SK-N-SH (cell line): Measurements from ENCODE around the gene AK3. TPM values are rescaled to one million over a fixed set of nuclear protein-coding genes. Genes with fewer than 3 reads are reported as not detected.

Source experiments
- CTCF ChIA-PET: fragments of 300-600, 350-600 bp; formaldehyde crosslinking; extraction: SDS; loops from one replicate; lab custom pipeline; 2021; lab: Yijun Ruan, JAX
- POLR2A ChIA-PET: fragments of 350-600 bp; sonication (Branson Sonifier 250); formaldehyde crosslinking; extraction: SDS; loops from one replicate; lab custom pipeline; 2020; ENCODE audit warnings: antibody characterized with exemption, inconsistent platforms; lab: Yijun Ruan, JAX
- DNase-seq: peaks from one replicate; pipeline ENCODE4 v3.0.0; 2012
- H2AFZ ChIP-seq: fragments of 200-600 bp; sonication (generic); 2 replicates; pipeline ENCODE4 v1.8.1; 2016; ENCODE audit warnings: antibody characterized with exemption, mild to moderate bottlenecking, low read depth
- H3F3A ChIP-seq: fragments of 200-600 bp; sonication (generic); replicated peaks from 2 replicates; pipeline ENCODE3; 2016; ENCODE audit warnings: antibody characterized with exemption, mild to moderate bottlenecking; ENCODE audit not compliant: insufficient read depth
- H3K27ac ChIP-seq, 2 experiments: fragments of 200-500 bp in 1 of 2; fragments of 200-600 bp in 1 of 2; sonication (Bioruptor generic) in 1 of 2; sonication (generic), shearing (Covaris generic) in 1 of 2; 2 replicates each; pipeline versions ENCODE4 v1.5.1 to v1.6.1; 2014 to 2016; ENCODE audit warnings: low read depth in 2 of 2, inconsistent platforms in 1 of 2, low read length in 1 of 2, mild to moderate bottlenecking in 1 of 2, mixed read lengths in 1 of 2
- H3K27me3 ChIP-seq: fragments of 200-600 bp; sonication (generic), shearing (Covaris generic); 2 replicates; pipeline ENCODE4 v1.6.1; 2016; ENCODE audit warnings: mixed run types; ENCODE audit not compliant: insufficient read depth
- H3K36me3 ChIP-seq, 2 experiments: fragments of 200-500 bp in 1 of 2; fragments of 200-600 bp in 1 of 2; sonication (Bioruptor generic) in 1 of 2; sonication (generic) in 1 of 2; replicated peaks in 1 of 2; 2 replicates each; pipeline versions ENCODE3 to v1.5.1; 2014 to 2016; ENCODE audit warnings: low read length in 1 of 2, mild to moderate bottlenecking in 1 of 2; ENCODE audit not compliant: insufficient read depth in 2 of 2, control insufficient read depth in 1 of 2
- H3K4me1 ChIP-seq, 2 experiments: fragments of 200-500 bp in 1 of 2; fragments of 200-600 bp in 1 of 2; sonication (Bioruptor generic) in 1 of 2; sonication (generic), shearing (Covaris generic) in 1 of 2; 2 replicates each; pipeline versions ENCODE4 v1.5.1 to v1.6.1; 2014 to 2016; ENCODE audit warnings: low read depth in 1 of 2, low read length in 1 of 2, mixed run types in 1 of 2; ENCODE audit not compliant: insufficient read depth in 2 of 2, control insufficient read depth in 1 of 2
- H3K4me2 ChIP-seq: fragments of 200-600 bp; sonication (generic), shearing (Covaris generic); 2 replicates; pipeline ENCODE4 v1.6.1; 2017; ENCODE audit warnings: mixed run types
- H3K4me3 ChIP-seq, 2 experiments: fragments of 200-500 bp in 1 of 2; fragments of 200-600 bp in 1 of 2; sonication (Bioruptor generic) in 1 of 2; sonication (generic), shearing (Covaris generic) in 1 of 2; 2 replicates each; pipeline versions ENCODE4 v1.5.1 to v1.8.1; 2014 to 2016; ENCODE audit warnings: low read depth in 2 of 2, inconsistent platforms in 1 of 2, low read length in 1 of 2, mild to moderate bottlenecking in 1 of 2, mixed read lengths in 1 of 2, moderate library complexity in 1 of 2
- H3K79me2 ChIP-seq: fragments of 200-600 bp; sonication (generic); 2 replicates; pipeline ENCODE4 v1.8.1; 2017; ENCODE audit warnings: mild to moderate bottlenecking; ENCODE audit not compliant: insufficient read depth
- H3K9ac ChIP-seq: fragments of 200-600 bp; sonication (generic); 2 replicates; pipeline ENCODE4 v1.6.1; 2017; ENCODE audit warnings: mixed run types
- H3K9me2 ChIP-seq: fragments of 200-600 bp; sonication (generic); 2 replicates; pipeline ENCODE4 v1.6.1; 2017; ENCODE audit warnings: mixed run types
- H3K9me3 ChIP-seq: fragments of 200-600 bp; sonication (generic); 2 replicates; pipeline ENCODE4 v1.6.1; 2017; ENCODE audit warnings: mixed run types, mild to moderate bottlenecking, moderate library complexity
- H4K20me1 ChIP-seq: fragments of 200-600 bp; sonication (generic); 2 replicates; pipeline ENCODE4 v1.6.1; 2017; ENCODE audit warnings: mild to moderate bottlenecking, mixed run types; ENCODE audit not compliant: insufficient read depth
- CHD2 ChIP-seq: fragments of 150-350 bp; IDR thresholded peaks from 2 replicates; pipeline ENCODE4 v1.6.1; 2018; ENCODE audit warnings: low read length; ENCODE audit not compliant: partially characterized antibody
- ELF1 ChIP-seq: IDR thresholded peaks from 2 replicates; pipeline ENCODE4 v1.4.0; 2012
- FOXJ3 ChIP-seq: sonication (generic); formaldehyde crosslinking; IDR thresholded peaks from 2 replicates; pipeline ENCODE4 v1.5.1; 2020; ENCODE audit warnings: mild to moderate bottlenecking, missing genetic modification reagents
- IRF3 ChIP-seq: fragments of 150-350 bp; IDR thresholded peaks from 2 replicates; pipeline ENCODE4 v1.6.1; 2016; ENCODE audit warnings: mild to moderate bottlenecking, low read depth, low read length
- MAX ChIP-seq: IDR thresholded peaks from 2 replicates; pipeline ENCODE4 v1.4.0; 2012; ENCODE audit warnings: low read depth
- MXI1 ChIP-seq: IDR thresholded peaks from 2 replicates; pipeline ENCODE4 v1.6.1; 2012; ENCODE audit warnings: mild to moderate bottlenecking, low read depth, low read length, improper control_type of control experiment
- NFIC ChIP-seq: IDR thresholded peaks from 2 replicates; pipeline ENCODE4 v1.4.0; 2012; ENCODE audit warnings: borderline replicate concordance
- NRF1 ChIP-seq: IDR thresholded peaks from 2 replicates; pipeline ENCODE4 v1.6.1; 2012; ENCODE audit warnings: low read depth, mild to moderate bottlenecking, low read length
- POLR2AphosphoS5 ChIP-seq: IDR thresholded peaks from 2 replicates; pipeline ENCODE4 v1.6.1; 2012; ENCODE audit warnings: low read depth, low read length
- RAD21 ChIP-seq: IDR thresholded peaks from 2 replicates; pipeline ENCODE4 v1.6.1; 2012; ENCODE audit warnings: mild to moderate bottlenecking, low read length
- RCOR1 ChIP-seq: fragments of 150-350 bp; IDR thresholded peaks from 2 replicates; pipeline ENCODE4 v1.6.1; 2017; ENCODE audit warnings: antibody characterized with exemption, low read length
- REST ChIP-seq: IDR thresholded peaks from 2 replicates; pipeline ENCODE4 v1.6.1; 2012; ENCODE audit warnings: mild to moderate bottlenecking, low read depth, low read length, moderate library complexity
- RFX5 ChIP-seq: IDR thresholded peaks from 2 replicates; pipeline ENCODE4 v1.6.1; 2012; ENCODE audit warnings: mild to moderate bottlenecking, improper control_type of control experiment, low read length
- SMC3 ChIP-seq: IDR thresholded peaks from 2 replicates; pipeline ENCODE4 v1.6.1; 2012; ENCODE audit warnings: low read depth, low read length, improper control_type of control experiment
- TAF1 ChIP-seq: IDR thresholded peaks from 2 replicates; pipeline ENCODE4 v1.6.1; 2012; ENCODE audit warnings: low read depth, mild to moderate bottlenecking, low read length, moderate library complexity, borderline replicate concordance
- TCF12 ChIP-seq: IDR thresholded peaks from 2 replicates; pipeline ENCODE4 v1.4.0; 2012
- TEAD4 ChIP-seq: IDR thresholded peaks from 2 replicates; pipeline ENCODE4 v1.4.0; 2012; ENCODE audit warnings: mild to moderate bottlenecking, borderline replicate concordance; ENCODE audit not compliant: insufficient read depth
- WGBS: methylation state at CpG from one replicate; pipeline ENCODE4 v1.1.6; 2017; ENCODE audit warnings: low lambda C conversion rate; 5-methylcytosine and 5-hydroxymethylcytosine counted together
- polyA plus RNA-seq, 3 experiments: library from polyadenylated mRNA; depleted of rRNA; stranded (reverse); fragments of >200 nt; gene quantifications; 2 replicates each; pipeline ENCODE4 v1.2.3, GENCODE V29; 2012
- TF ChIP-seq, protein P1 (sequence below): IDR thresholded peaks from 2 replicates; pipeline ENCODE4 v1.4.0; 2012; ENCODE audit warnings: low read depth, borderline replicate concordance

Gene AK3
- polyA plus RNA-seq, 1 of the 3 experiments (the other 2 are of a cell fraction): 20.6 TPM

DNA sequence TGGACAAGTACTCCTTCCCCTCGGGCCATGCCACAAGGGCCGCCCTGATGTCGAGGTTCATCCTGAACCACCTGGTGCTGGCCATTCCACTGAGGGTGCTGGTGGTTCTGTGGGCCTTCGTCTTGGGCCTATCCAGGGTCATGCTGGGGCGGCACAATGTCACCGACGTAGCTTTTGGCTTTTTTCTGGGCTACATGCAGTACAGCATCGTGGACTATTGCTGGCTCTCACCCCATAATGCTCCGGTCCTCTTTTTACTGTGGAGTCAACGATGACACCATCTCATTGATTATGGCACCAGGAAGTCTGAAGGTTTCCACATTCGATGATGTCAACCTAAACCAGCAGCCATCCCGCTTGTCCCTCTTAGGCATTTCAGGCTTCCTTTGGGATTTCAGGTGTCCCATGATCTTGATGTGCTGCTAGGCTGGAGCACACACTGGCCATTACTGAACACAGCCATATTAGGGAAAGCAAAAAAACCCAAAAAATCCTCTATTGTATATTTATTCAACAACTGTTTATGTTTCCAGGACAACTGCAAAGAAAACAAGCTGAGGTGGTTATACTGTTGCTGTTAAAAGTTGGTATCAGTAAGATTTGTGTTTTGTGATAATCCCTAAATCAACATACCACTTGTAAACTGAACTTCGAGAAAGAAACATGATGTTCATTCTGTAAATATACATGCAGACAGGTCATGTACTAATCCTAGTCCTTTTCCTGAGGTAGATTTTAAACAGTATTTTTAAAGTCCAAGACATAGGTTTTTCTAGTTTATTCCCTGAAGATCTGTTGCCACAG, 77.8 kb downstream of the AK3 start:
- Histone ChIP-seq H4K20me1 (no peaks in the 10 kb centered on the region), H3K4me2 (peak overlapping the region; percentile 91), H3K36me3 (no peaks in the 10 kb centered on the region), H2AFZ (no peak overlapping the region; the same call in 1 of the 2 replicates), H3K9me3 (no peaks in the 10 kb centered on the region), H3K27me3 (no peaks in the 10 kb centered on the region), H3K9me2 (no peaks in the 10 kb centered on the region), H3K4me3 (peak overlapping the region; percentile 77 to 88), H3K79me2 (0 out of 2 replicates have a peak, but pooled peaks cover 9% of the 10 kb centered on the region), H3K27ac (peak overlapping the region in 1 of 2 experiments; percentile 81; a peak in 1 of 4 replicates), H3F3A (peaks cover 10% of the 10 kb centered on the region), H3K4me1 (peaks cover 3 to 33% of the 10 kb centered on the region in 2 experiments; a peak in 3 of 4 replicates), H3K9ac (peak overlapping the region; percentile 79)
- 57% methylated on average over 11 of the region's 13 CpGs for WGBS
- ChIA-PET POLR2A (interaction anchor here (1.5 kb wide), 1 partner anchor 16 kb away, joined by 6 read pairs; the partner anchor contains the start of gene CDC37L1), CTCF (interaction anchor here (0.7 to 2.2 kb wide), 15 partner anchors 9 to 348 kb away, joined by 3 to 12 read pairs (median 3); partner anchors contain the start of genes AK3 and CDC37L1)
- peak; percentile 21 for DNase-seq
- TF ChIP-seq RAD21 (no peak), POLR2AphosphoS5 (no peak), SMC3 (no peak), FOXJ3 (CRISPR knock-in tag) (no peak), NFIC (no peak), TEAD4 (no peak), ELF1 (no peak), RCOR1 (no peak), MXI1 (no peak), CHD2 (no peak), RFX5 (no peak)

DNA sequence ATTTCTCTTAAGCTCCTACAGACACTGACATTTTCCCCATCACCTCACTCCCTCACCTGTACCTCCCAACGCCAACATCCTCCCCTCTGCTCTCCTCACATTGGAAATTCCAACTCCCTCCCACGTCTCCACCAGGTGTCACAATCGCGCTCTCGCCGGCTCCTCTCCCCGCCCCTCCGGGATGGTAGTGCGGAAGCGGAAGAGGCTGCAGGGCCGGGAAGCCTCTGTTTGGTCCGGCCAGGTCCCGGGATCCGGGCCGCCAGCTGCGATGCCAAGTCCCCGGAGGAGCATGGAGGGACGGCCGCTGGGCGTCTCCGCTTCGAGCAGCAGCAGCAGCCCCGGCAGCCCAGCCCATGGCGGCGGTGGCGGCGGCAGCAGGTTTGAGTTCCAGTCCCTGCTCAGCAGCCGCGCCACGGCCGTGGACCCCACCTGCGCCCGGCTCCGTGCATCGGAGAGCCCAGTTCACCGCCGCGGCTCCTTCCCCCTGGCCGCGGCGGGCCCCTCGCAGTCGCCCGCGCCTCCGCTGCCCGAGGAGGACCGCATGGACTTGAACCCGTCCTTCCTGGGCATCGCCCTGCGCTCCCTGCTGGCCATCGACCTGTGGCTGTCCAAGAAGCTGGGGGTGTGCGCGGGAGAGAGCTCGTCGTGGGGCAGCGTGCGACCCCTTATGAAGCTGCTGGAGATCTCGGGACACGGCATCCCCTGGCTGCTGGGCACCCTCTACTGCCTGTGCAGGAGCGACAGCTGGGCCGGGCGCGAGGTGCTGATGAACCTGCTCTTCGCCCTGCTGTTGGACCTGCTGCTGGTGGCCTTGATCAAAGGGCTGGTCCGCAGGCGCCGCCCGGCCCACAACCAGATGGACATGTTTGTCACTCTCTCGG, 78.7 kb downstream of the AK3 start, which contains the start of gene PLPP6:
Gene PLPP6 (plus strand): TSS at position 187 of the 881 bp plus-strand sequence. CDS start 82 bp downstream, at position 269.
- CTCF ChIA-PET: interaction anchor here (0.6 to 2.2 kb wide), 17 partner anchors 9 to 938 kb away, joined by 3 to 12 read pairs (median 3); partner anchors contain the start of genes AK3 and CDC37L1
- TF ChIP-seq MXI1 (peak; percentile 70), ELF1 (peak; percentile 96), TAF1 (peak; percentile 64; the same call in 1 of the 2 replicates), SMC3 (peak; percentile 60), FOXJ3 (CRISPR knock-in tag) (no peak), MAX (peak; percentile 54; the same call in 1 of the 2 replicates), NRF1 (no peak), IRF3 (no peak), REST (no peak), TCF12 (peak; percentile 28; the same call in 1 of the 2 replicates)
- TF ChIP-seq, protein P1, sequence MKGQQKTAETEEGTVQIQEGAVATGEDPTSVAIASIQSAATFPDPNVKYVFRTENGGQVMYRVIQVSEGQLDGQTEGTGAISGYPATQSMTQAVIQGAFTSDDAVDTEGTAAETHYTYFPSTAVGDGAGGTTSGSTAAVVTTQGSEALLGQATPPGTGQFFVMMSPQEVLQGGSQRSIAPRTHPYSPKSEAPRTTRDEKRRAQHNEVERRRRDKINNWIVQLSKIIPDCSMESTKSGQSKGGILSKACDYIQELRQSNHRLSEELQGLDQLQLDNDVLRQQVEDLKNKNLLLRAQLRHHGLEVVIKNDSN: no peak

More for the DNA sequence above, 78.7 kb downstream of the AK3 start, which contains the start of gene PLPP6:
- Histone ChIP-seq H3K9me3 (no peaks in the 10 kb centered on the region), H3K79me2 (0 out of 2 replicates have a peak, but pooled peaks cover 9% of the 10 kb centered on the region), H3K4me2 (peak within 1 kb of the TSS; percentile 91), H3F3A (peaks cover 10% of the 10 kb centered on the region), H3K27me3 (no peaks in the 10 kb centered on the region), H3K4me3 (peak within 1 kb of the TSS; percentile 77 to 88), H3K4me1 (peaks cover 3 to 33% of the 10 kb centered on the region in 2 experiments; a peak in 3 of 4 replicates), H3K9me2 (no peaks in the 10 kb centered on the region), H3K27ac (peak within 1 kb of the TSS; percentile 69 to 81), H3K9ac (peak within 1 kb of the TSS; percentile 79), H3K36me3 (no peaks in the 10 kb centered on the region), H2AFZ (peak within 1 kb of the TSS; percentile 86), H4K20me1 (no peaks in the 10 kb centered on the region)
- peak; percentile 92 for DNase-seq
- 2% methylated on average over 45 of the region's 70 CpGs for WGBS
- POLR2A ChIA-PET: interaction anchor here (0.5 to 1.5 kb wide), 2 partner anchors 17 to 225 kb away, joined by 3 to 6 read pairs; partner anchors contain the start of gene CDC37L1
